GM20431 (cell line): ENCODE measurements around the gene EPHA4.
"Not testable (repeated sequence)": the region's sequence is repeated elsewhere in the genome, so short reads cannot be mapped to it uniquely, and the experiment has no call there.

ENCODE experiments used
- in situ Hi-C: fragments of 300-500 bp; cut with MseI, MboI; formaldehyde crosslinking; loops from one replicate; pipeline ENCODE4 v1.15.0; 2020; ENCODE audit warnings: low sequenced_read_pairs; ENCODE audit not compliant: unreplicated experiment

Gene EPHA4

GRCh38 chr2:221515864-221516263 is 56.2 kb downstream of the EPHA4 start:
- in situ Hi-C loops: no loop called here

DNA sequence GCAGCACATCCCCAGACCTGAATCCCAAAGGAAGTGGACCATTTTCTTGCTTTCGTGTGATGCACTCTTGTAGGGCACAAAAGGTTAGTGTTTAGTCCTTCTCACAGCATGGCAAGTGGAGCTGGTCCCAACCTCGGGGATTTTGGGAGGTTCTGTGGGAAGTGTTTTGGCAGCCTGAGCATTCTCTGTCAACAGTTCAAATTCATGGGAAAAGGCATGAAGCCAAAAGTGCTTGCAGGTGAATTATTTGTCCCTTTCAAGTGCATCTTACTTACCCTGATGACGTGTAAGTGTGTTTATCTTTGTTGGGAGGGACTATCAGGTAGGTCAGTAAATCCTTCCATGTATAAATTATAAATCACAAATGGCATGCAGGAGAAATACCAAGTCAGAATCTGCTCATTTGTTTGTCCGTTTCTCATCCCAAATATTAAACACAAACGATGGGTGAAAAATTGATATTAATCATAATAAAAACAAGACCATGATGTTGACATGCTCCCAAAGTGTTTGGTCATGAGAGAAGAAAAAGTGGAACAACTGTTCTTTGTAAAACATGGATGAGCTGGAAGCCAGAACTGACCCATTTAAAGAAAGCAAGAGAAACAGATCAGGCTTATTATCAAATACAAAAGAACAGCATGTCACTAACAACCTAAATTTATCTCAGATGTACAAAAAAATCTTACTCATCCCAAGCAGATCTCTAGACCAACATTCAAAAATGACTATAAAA is 57.6 kb downstream of the EPHA4 start:
- in situ Hi-C loops: no loop called here

DNA sequence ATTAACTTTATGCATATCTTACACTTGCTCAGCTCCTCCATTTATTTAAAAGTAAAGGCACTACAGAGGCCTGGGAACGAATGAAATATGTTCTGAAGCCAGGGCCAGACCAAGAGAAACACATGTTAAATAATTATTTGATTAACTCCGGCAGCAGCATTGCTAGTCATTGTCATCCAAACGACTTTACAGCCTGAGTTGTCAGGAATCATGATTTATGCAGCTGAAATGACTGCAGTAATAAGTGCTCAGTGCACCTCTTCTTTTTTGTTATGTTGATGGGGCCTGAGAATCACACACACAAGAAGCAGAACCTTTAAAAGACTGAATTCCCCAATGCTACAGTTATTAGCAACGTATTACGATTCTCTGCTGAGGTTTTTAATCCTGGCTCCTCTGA is 58.9 kb downstream of the EPHA4 start:
- in situ Hi-C loops: no loop called here

DNA sequence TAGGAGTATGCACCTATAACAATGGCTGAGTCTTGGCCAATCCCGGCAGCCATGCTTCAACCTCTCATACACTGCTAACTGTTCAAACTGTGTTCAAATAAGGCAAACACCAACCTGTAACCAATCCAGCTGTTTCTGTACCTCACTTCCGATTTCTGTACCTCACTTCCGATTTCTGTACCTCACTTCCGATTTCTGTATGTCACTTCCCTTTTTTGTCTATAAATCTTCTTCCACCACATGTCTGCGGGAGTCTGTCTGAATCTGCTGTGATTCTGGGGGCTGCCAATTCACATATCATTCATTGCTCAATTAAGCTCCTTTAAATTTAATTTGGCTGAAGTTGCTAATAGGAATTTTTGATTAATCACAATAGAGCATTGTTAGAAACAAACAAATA is 60.8 kb downstream of the EPHA4 start:
- in situ Hi-C loops: not testable (repeated sequence)

- in situ Hi-C loops: no loop called here
Measured at GRCh38 chr2:221506469-221506868, 65.6 kb downstream of the EPHA4 start.

DNA sequence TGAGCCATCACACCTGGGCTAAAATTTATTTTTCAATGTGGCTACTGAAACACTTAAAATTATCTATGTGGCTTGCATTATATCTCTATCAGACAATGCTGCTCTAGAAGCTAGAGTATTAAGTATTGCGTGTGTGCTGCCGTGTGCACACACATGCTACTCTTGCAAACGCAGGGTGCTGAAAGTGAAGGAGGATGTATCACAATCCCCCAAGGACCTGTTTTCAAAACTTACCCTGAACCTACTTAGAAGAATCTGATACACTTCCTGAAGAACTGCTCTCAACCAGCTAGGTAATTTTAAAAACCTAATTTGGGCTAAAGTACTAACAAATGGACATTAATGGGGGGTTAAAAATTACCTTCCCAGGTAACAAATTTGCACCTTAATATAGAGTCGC is 66.5 kb downstream of the EPHA4 start:
- in situ Hi-C loops: no loop called here

DNA sequence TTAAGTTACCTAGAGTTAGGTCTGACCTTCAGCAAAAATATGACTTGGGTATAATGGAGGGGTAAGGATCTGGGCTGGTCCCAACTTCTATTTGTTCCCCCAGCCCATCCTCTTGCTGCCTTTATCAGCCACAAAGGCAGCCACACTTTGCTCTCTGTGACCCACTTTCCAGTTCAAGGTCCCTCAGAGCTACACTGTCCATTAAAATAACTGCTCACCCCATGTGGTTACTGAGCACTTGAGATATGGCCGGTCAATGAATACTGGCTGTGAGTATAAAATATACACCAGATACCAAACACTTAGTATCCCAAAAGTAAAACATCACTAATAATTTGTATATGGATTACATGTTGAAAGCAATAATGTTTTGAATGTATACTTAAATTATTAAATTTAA is 67.2 kb downstream of the EPHA4 start:
- in situ Hi-C loops: no loop called here

GRCh38 chr2:221503965-221504364 is 68.1 kb downstream of the EPHA4 start:
- in situ Hi-C loops: no loop called here

- in situ Hi-C loops: no loop called here
Measured at GRCh38 chr2:221502270-221503010, 69.7 kb downstream of the EPHA4 start.

- in situ Hi-C loops: no loop called here
Measured at GRCh38 chr2:221501883-221502269, 70.2 kb downstream of the EPHA4 start.

DNA sequence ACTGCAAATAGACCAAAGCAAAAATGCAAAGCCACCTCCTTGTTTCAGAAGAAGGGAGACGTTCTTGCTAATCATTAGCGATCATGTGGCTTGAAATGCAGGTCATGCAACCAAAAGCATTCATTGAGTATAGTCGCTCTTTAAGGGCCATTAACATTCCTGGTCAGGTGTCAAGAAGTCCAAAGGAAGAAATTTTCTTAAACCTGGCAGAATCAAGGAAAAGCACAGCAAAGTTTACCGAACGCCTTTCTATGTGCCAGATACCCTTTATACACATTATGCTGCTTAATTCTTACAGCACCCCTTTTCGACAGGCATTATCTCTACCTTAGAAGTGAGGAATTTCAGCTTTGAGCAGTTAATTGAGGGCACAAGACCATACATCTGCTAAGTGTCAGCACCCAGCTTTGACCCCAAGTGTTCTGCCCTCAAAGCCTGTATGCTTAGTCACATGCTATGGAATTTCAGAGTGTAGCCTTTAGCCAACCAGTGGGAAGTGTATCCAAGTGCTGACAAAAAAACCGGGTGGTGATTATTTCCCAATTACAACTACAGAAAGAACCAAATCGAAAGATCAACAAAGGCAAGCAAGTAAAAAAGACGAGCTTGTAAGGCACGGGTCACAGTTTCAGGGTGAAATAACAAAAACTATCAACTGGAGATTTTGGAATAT is 70.8 kb downstream of the EPHA4 start:
- in situ Hi-C loops: no loop called here

GRCh38 chr2:221500501-221501209 is 71.4 kb downstream of the EPHA4 start:
- in situ Hi-C loops: no loop called here

GRCh38 chr2:221495731-221496130 is 76.4 kb downstream of the EPHA4 start:
- in situ Hi-C loops: no loop called here

GRCh38 chr2:221494556-221494955 is 77.5 kb downstream of the EPHA4 start:
- in situ Hi-C loops: no loop called here

GRCh38 chr2:221493391-221493790 is 78.7 kb downstream of the EPHA4 start:
- in situ Hi-C loops: no loop called here

DNA sequence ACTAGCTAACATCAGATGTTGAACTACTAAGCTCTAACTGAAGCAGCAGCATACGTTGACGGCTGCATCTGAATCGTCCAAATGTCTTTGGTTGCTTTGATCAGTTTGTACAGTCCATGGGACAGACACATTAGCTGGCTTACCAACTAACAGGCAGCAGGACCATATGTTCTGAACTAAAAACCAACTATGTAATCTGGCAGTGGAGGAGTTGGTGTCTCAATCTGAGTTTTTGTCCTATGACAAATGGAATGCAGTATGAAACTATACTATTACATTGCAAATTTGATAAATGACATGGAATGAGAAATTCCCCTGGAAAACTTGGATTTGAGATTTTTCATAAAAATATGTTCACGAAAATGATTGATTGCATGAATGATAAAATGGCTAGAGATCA is 79.5 kb downstream of the EPHA4 start:
- in situ Hi-C loops: no loop called here

DNA sequence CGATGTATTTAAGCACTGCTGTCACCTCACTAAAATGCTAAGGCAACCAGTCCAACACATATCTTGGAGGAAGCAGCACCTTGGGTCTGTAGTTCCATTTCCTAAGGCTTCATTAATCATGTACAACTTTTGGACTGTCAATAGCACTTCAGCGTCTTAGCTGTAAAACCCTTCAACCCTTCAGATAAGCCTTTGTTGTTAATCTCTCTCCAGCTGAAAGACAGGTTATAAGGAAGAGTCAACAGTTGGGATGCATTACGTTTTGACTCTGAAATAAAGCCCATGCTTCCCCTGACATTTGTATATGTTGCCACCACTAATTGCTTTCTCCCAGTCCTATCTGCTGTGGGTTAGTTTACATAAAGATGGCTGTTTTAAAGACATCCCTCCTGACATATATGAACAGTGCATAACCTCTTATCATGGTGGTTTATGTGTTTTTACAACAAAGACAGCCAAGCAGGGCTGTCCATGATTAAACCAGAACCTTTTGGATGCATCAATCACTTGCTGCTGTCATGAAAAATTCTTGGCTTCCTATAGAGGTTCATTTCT is 81.5 kb downstream of the EPHA4 start:
- in situ Hi-C loops: no loop called here

- in situ Hi-C loops: no loop called here
Measured at GRCh38 chr2:221488136-221488807, 83.8 kb downstream of the EPHA4 start.

GRCh38 chr2:221486106-221486505 is 86.0 kb downstream of the EPHA4 start:
- in situ Hi-C loops: no loop called here

DNA sequence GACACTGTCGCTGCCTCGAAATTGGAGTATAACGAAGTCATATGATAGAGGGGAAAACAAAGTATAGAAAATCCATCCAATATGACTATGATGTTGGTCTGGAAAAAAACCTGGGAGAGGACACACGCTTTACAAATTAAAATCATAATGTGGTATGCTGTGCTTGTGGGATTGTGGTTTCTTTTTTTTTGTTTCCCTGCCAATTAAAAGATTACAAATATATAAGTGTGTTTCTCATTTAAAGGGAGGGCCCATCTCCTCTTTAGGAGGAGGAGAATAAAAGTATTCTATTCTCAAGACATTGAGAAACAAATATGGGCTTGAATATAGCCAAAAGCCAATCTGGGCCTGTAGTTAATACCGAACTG is 86.6 kb downstream of the EPHA4 start:
- in situ Hi-C loops: no loop called here
